ENCODE measurements around the gene RCAN2. TPM values are rescaled to one million over a fixed set of nuclear protein-coding genes. Genes with fewer than 3 reads are reported as not detected.

RCAN2 gene
- polyA plus RNA-seq, 1 donor from 2014 or later = 37.4 TPM

DNA sequence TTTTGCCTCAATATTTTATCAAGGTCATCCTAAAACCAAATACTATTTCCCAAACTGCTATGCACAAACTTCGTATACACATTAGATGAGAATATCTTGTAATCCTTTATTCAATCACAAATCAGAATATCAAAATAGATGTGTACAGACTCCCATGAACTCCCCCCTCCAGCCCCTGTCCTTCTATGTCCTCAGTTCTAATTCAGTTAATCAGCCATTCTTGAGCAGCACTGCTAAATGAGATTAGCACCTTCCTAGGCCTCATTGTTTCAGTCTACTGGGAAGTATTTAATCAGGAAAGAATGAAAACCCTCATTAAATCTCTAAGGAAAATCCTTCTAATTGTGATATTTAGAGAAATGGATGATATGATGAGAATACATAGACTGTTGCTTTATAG lies 36.6 kb downstream of the RCAN2 start:
- no peak for TF ChIP-seq CTCF (IDR thresholded peaks at IDR 0.05; ENCODE audit: poor library complexity, severe bottlenecking)
- no peak for TF ChIP-seq RAD21 (conservative IDR thresholded peaks at IDR 0.05)
- TF ChIP-seq SMC3 (conservative IDR thresholded peaks at IDR 0.05; ENCODE audit: poor library complexity) = no peak
- TF ChIP-seq, protein P1, sequence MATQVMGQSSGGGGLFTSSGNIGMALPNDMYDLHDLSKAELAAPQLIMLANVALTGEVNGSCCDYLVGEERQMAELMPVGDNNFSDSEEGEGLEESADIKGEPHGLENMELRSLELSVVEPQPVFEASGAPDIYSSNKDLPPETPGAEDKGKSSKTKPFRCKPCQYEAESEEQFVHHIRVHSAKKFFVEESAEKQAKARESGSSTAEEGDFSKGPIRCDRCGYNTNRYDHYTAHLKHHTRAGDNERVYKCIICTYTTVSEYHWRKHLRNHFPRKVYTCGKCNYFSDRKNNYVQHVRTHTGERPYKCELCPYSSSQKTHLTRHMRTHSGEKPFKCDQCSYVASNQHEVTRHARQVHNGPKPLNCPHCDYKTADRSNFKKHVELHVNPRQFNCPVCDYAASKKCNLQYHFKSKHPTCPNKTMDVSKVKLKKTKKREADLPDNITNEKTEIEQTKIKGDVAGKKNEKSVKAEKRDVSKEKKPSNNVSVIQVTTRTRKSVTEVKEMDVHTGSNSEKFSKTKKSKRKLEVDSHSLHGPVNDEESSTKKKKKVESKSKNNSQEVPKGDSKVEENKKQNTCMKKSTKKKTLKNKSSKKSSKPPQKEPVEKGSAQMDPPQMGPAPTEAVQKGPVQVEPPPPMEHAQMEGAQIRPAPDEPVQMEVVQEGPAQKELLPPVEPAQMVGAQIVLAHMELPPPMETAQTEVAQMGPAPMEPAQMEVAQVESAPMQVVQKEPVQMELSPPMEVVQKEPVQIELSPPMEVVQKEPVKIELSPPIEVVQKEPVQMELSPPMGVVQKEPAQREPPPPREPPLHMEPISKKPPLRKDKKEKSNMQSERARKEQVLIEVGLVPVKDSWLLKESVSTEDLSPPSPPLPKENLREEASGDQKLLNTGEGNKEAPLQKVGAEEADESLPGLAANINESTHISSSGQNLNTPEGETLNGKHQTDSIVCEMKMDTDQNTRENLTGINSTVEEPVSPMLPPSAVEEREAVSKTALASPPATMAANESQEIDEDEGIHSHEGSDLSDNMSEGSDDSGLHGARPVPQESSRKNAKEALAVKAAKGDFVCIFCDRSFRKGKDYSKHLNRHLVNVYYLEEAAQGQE (IDR thresholded peaks at IDR 0.05; ENCODE audit: borderline replicate concordance) = no peak
- no peak for TF ChIP-seq POLR2AphosphoS5 (IDR thresholded peaks at IDR 0.05)
- no peak for TF ChIP-seq MXI1 (conservative IDR thresholded peaks at IDR 0.05; ENCODE audit: poor library complexity, severe bottlenecking)
- TF ChIP-seq EZH2 (IDR thresholded peaks at IDR 0.05; ENCODE audit: borderline replicate concordance, insufficient read depth, low read length, poor library complexity, severe bottlenecking) = no peak
- TF ChIP-seq EP300 (conservative IDR thresholded peaks at IDR 0.05; ENCODE audit: poor library complexity, severe bottlenecking) = no peak
- TF ChIP-seq TAF1 (IDR thresholded peaks at IDR 0.05; ENCODE audit: low read depth) = no peak
- Histone ChIP-seq H3K9me3 (ENCODE audit: low read length) (no peaks in the 10 kb centered on the region), H3K27ac (ENCODE audit: low read length) (no peak overlapping the region), H3K9me2 (ENCODE audit: insufficient read depth, low read length) (no peaks in the 10 kb centered on the region), H3K9ac (ENCODE audit: low read length) (no peak overlapping the region), H3K27me3 (ENCODE audit: insufficient read depth, low read depth, low read length) (no peaks in the 10 kb centered on the region), H3K4me2 (ENCODE audit: low read length) (no peak overlapping the region), H3F3A (ENCODE audit: insufficient read depth, low read length, poor library complexity, severe bottlenecking) (no peaks in the 10 kb centered on the region), H4K20me1 (ENCODE audit: insufficient read depth) (no peaks in the 10 kb centered on the region), H3K4me3 (ENCODE audit: low read length) (no peak overlapping the region), H3K79me2 (replicated peaks; ENCODE audit: insufficient read depth, low read length) (no peaks in the 10 kb centered on the region), H3K36me3 (ENCODE audit: insufficient read depth, low read length) (no peaks in the 10 kb centered on the region), H2AFZ (ENCODE audit: low read depth, low read length) (no peak overlapping the region)

DNA sequence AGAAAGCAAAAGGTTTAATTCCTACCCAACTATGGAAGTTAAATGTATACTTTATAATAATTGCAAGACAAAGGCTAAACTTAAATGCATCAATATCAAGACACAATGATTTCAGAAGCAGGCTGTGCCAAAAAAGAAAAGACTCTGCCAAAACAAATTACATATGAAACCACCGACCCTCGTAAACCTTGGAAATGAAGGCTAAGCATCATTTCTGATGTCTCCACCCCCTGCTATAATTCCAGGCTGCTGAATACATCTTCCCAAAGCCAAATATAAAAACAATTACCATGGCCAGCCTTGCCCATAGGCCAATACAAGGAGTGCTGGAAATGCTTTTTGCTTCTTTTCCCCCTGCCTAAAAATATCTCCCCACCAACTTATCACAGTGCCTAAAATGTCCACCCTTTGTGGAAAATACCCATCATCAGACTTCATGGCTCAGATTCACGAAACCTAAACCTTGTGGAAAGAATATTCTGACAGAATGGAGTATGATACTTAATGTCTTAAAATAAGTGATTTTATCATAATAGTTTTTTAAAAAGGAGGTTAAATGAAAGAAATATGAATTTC lies 37.4 kb downstream of the RCAN2 start:
- peaks cover 3% of the 10 kb centered on the region for H3K9me3 ChIP-seq (ENCODE audit: low read length)
- H2AFZ ChIP-seq (ENCODE audit: low read depth, low read length) = no peak overlapping the region
- H4K20me1 ChIP-seq (ENCODE audit: insufficient read depth) = no peaks in the 10 kb centered on the region
- TF ChIP-seq EP300 (conservative IDR thresholded peaks at IDR 0.05; ENCODE audit: poor library complexity, severe bottlenecking) (no peak), TAF1 (IDR thresholded peaks at IDR 0.05; ENCODE audit: low read depth) (no peak), MXI1 (conservative IDR thresholded peaks at IDR 0.05; ENCODE audit: poor library complexity, severe bottlenecking) (no peak), CTCF (IDR thresholded peaks at IDR 0.05; ENCODE audit: poor library complexity, severe bottlenecking) (no peak), SMC3 (conservative IDR thresholded peaks at IDR 0.05; ENCODE audit: poor library complexity) (no peak), RAD21 (conservative IDR thresholded peaks at IDR 0.05) (no peak), POLR2AphosphoS5 (IDR thresholded peaks at IDR 0.05) (no peak)
- TF ChIP-seq, protein P1 (IDR thresholded peaks at IDR 0.05; ENCODE audit: borderline replicate concordance) = no peak
- H3F3A ChIP-seq (ENCODE audit: insufficient read depth, low read length, poor library complexity, severe bottlenecking) = no peaks in the 10 kb centered on the region
- no peak overlapping the region for H3K27ac ChIP-seq (ENCODE audit: low read length)
- no peaks in the 10 kb centered on the region for H3K36me3 ChIP-seq (ENCODE audit: insufficient read depth, low read length)
- H3K4me2 ChIP-seq (ENCODE audit: low read length) = no peak overlapping the region
- no peak overlapping the region for H3K4me3 ChIP-seq (ENCODE audit: low read length)
- no peaks in the 10 kb centered on the region for H3K27me3 ChIP-seq (ENCODE audit: insufficient read depth, low read depth, low read length)
- no peaks in the 10 kb centered on the region for H3K79me2 ChIP-seq (replicated peaks; ENCODE audit: insufficient read depth, low read length)
- no peaks in the 10 kb centered on the region for H3K9me2 ChIP-seq (ENCODE audit: insufficient read depth, low read length)
- no peak overlapping the region for H3K9ac ChIP-seq (ENCODE audit: low read length)
